NCI-H2196 (cell line): Measurements from ENCODE around the gene IL20RB.

Experiments used
- DNase-seq: peaks from one replicate; lab custom pipeline; 2025; ENCODE audit not compliant: unreplicated experiment; lab: John Stamatoyannopoulos, UW

IL20RB gene

GRCh38 chr3:136957751-136958288, at the start of gene IL20RB:
IL20RB (plus strand) TSS chr3:136957983; CDS start chr3:136958114, 131 bp downstream.
- DNase-seq = no peak

DNA sequence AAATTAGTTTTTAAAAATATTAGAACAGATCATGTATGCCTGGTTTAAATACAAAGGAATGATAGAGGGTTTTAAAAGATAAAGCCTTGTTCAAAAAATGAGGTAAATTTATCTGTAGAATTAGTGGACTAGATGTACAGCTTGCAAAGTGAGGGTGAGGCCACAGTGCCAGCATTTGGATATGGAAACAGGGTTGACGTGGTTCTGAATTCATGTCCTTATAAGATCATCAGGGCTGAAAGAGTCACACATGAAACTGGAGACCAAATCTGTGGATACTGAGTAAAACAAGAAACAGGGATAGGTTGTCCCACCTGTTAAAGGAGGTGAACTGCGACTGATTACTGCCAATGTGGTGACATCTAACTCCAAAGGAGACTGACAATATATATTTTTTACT, 49.5 kb upstream of the IL20RB start:
- DNase-seq = no peak

DNA sequence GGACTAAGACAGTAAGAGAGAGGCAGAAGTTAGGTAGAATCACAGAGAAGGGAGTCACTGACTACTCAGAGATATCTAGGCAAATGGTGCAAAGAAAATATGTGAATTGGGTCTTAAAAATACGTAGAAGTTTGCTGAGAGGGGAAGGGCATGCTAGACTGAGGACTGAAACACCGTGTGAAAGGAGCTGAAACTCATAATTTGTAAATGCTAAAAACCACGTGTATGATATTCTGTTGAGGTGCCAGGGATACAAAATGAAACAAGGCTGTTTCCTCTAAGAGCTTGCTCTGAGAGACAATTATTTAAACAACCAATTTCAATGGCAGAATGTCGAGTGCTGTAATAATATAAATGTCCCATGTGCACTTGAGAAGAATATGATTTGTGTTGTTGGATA, 48.6 kb upstream of the IL20RB start:
- DNase-seq = no peak

DNA sequence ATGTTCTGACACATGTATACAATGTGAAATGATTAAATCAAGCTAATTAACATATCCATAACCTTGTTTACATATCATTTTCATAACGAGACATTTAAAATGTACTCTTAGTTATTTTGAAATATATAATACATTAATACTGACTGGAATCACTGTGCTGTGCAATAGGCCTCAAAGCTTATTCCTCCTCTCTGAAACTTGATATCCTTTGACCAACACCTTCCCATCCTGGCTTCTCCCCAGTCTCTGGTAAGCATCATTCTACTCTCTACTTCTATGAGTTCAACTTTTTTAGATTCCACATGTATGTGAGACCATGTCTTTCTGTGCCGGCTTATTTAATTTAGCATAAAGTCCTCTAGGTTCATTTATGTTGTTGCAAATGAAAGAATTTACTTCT, 47.1 kb upstream of the IL20RB start:
- DNase-seq = no peak

GRCh38 chr3:136913168-136913567, 44.6 kb upstream of the IL20RB start:
- no peak for DNase-seq

GRCh38 chr3:136914739-136915138, 43.0 kb upstream of the IL20RB start:
- no peak for DNase-seq

- DNase-seq = no peak
These were observed 41.6 kb upstream of the IL20RB start for GRCh38 chr3:136916223-136916622.

- no peak for DNase-seq
These were observed 37.8 kb upstream of the IL20RB start for GRCh38 chr3:136919799-136920580.

GRCh38 chr3:136920904-136921611, 36.7 kb upstream of the IL20RB start:
- no peak for DNase-seq

DNA sequence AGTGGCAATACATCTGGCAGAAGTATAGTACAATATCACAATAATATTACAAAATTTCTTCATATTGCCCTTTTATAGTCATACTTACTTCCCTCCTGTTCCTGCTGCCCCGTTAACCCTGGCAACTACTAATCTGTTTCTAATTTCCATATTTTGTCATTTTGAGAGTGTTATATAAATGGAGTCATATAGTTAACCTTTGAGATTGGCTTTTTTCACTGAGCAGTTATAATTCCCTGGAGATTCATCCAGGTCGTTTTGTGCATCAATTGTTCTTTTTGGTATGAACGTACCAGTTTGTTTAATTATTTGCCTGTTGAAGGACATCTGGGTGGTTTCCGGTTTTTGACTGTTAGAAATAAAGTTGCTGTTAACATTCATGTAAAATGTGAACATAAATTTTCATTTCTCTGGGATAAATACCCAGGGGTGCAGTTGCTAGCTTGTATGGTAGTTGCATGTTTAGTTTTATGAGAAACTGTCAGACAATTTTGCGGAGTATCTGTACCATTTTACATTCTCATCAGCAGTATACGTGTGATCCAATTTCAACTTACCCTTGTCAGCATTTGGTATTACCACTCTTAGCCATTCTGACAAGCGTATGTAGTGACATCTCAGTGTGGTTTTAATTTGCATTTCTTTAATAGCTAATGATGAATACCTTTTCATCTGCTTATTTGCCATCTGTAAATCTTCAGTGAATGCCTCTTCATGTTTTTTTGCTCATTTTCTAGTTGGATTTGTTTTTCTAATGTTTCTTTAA, 32.2 kb upstream of the IL20RB start:
- DNase-seq = no peak

GRCh38 chr3:136928240-136928639, 29.5 kb upstream of the IL20RB start:
- no peak for DNase-seq

DNA sequence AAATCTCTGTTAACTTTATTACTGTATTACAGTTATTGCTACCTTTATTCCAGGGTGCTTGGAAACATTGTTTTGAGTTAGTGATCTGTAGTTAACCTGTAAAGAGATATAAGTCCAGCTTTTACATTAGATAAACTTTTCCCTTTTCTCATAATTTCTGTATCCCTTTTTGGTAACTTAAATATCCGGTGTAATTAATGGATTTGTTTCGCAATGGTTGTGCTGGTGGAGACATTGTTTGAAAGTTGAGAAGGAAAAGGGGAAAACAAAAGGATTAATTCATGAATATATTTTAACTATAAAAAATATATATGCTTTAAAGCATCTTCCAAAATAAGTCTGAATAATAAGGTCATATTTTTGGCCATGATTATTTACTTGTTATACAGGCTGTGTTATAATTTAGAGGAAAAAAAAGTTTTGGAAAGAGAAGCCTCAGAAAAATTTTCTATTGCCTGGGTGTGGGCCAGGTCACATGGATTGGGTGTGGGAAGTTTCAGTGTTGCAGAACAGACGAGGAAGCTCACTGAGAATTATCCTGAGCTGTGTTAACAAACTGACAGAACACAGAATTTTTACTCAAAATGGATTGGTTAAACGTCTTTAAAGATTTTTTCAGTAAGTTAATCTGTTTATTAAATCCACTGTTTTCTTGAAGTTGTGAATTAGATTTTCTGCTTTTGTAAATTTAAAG, 27.7 kb upstream of the IL20RB start:
- DNase-seq = no peak

DNA sequence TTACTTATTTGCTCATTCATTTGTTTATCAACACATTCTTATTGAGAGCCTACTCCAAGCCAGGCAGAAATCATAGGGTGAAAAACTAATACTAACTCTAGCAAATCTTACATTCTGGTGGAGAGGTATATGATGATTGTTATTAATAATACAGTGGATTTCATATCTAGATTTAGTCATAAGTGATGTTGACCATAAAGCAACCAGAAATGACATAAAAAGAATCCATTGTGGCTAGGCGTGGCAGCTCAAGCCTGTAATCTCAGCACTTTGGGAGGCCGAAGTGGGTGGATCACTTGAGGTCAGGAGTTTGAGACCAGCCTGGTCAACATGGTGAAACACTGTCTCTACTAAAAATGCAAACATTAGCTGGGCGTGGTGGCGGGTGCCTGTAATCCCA, 26.2 kb upstream of the IL20RB start:
- no peak for DNase-seq

DNA sequence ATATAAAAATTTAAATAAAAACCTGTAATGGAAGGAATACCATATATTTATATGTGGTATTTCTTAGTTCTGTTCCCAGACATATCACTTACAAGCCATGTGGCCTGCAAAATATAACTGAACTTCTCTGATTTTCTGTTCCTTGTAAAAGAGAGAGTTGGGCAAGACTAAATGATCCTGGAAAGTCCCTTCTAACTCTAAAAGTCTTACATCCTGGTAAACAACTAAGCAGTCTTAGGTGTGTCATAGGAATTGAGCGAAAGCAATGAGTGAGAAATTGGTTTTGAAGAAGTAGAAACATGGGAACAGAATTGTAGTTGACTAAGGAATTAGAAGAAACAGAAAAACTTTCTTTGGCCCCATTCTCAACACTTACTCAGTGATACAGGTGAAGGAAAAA, 25.3 kb upstream of the IL20RB start:
- DNase-seq = no peak

DNA sequence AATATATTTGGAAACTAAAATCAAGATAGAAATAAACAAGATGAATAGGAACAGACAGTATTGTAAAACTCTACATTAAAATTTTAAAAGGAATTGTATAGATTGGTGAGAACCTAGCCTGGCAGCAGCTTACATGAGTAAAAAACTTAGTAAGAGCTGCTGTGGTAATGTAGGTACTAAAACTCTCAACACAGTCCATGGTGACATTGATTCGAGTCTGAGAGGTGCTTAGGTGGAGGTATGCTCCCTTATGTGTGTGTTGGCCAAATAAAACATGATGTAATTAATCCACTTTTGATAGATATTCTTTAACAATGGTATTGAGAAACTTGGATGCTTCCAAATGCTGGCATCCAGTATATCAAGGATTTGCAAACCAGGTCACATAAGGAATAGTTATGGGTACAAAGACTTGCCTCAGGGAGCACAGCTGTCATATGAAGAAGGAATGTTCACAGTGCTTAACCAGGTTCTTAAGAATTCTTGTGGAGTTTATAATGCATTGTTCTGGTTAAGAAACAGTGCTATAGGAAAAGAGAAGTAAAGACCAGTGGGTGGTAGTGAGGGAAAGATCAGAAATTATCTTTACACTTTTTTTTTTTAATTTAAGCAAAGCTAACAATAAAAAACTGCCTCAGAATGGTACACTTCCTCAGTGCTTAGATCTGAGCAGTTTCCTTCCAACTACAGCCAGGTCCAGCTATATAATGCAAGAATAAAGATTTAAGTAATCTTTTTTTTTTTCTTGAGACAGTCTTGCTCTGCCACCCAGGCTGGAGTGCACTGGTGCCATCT, 24.6 kb upstream of the IL20RB start:
- no peak for DNase-seq

GRCh38 chr3:136937175-136937574, 20.6 kb upstream of the IL20RB start:
- no peak for DNase-seq

DNA sequence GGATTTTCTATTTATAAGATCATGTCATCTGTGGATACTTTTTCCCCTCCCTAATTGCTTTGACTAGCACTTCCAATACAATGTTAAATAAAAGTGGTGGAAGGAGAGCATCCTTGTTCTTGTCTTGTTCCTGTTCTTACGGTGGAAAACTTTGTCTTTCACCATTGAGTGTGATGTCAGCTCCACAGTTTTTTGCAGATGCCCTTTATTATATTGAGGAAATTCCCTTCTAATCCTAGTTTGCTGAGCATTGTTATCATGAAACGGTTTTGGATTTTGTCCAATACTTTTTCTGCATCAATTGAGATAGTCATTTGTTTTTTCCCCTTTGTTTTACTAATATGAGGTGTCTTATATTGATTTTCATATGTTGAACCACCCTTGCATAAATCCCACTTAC, 19.9 kb upstream of the IL20RB start:
- DNase-seq = no peak

- DNase-seq = no peak
These were observed 19.4 kb upstream of the IL20RB start for GRCh38 chr3:136938334-136938733.

GRCh38 chr3:136939489-136939888, 18.3 kb upstream of the IL20RB start:
- DNase-seq = no peak

DNA sequence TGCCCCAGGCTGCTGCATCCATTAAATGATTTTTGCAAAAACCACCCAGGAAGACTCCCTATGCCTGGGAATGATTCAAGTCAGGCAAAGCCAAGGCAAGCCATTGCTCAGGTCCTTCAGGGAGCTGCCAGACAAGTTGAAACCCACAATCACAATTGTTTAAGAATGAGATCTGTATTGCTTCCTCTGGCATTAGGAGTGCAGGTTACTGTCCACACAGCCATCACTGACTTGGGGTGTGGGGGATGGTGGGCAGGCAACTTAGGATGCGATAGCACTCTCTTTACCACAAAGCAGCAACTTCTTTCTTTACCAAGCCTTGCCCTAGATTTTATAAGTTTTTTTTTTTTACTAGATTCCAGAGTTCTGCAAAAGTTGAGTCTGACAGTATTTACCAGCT, 15.0 kb upstream of the IL20RB start:
- DNase-seq = no peak
